AG04449 (cell line): ENCODE results near the gene KRT40.

Source experiments
- CTCF ChIA-PET: fragments of 350-600 bp; formaldehyde crosslinking; extraction: SDS; loops from one replicate; lab custom pipeline; 2021; ENCODE audit warnings: antibody characterized with exemption; lab: Yijun Ruan, JAX
- POLR2A ChIA-PET: fragments of 400-600, 350-600 bp; formaldehyde crosslinking; extraction: SDS; loops from one replicate; lab custom pipeline; 2020; ENCODE audit warnings: antibody characterized with exemption, inconsistent platforms; lab: Yijun Ruan, JAX
- DNase-seq: peaks from one replicate; pipeline ENCODE4 v3.0.0-alpha.2; 2010; ENCODE audit warnings: low read depth, low spot score
- H3K4me3 ChIP-seq: 2 replicates; pipeline ENCODE4 v1.5.1; 2011; ENCODE audit warnings: low read depth, mild to moderate bottlenecking, control low read depth, low read length
- TF ChIP-seq, protein P1 (sequence below): IDR thresholded peaks from one replicate; pipeline ENCODE4 v1.5.1; 2011; ENCODE audit warnings: mild to moderate bottlenecking, moderate library complexity, low read length, control low read depth, inconsistent platforms; ENCODE audit not compliant: insufficient read depth; ENCODE audit errors: missing control alignments

KRT40 gene

DNA sequence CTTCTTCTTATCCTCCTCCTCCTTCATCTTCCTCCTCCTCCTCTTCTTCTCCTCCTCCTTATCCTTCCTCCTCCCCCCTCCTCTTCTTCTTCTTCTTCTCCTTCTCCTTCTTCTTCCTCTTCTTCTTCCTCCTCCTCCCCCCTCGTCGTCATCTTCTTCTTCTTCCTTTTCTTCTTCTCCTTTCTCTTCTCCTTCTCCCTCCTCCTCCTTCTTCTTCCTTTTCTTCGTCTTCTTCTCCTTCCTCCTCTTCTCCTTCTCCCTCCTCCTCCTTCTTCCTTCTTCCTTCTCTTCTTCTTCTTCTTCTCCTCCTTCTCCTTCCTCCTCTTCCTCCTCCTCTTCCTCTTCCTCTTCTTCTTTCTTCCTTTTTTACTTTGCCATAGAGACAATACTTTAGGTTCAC lies 41.6 kb downstream of the KRT40 start:
- H3K4me3 ChIP-seq: no peak overlapping the region
- TF ChIP-seq, protein P1, sequence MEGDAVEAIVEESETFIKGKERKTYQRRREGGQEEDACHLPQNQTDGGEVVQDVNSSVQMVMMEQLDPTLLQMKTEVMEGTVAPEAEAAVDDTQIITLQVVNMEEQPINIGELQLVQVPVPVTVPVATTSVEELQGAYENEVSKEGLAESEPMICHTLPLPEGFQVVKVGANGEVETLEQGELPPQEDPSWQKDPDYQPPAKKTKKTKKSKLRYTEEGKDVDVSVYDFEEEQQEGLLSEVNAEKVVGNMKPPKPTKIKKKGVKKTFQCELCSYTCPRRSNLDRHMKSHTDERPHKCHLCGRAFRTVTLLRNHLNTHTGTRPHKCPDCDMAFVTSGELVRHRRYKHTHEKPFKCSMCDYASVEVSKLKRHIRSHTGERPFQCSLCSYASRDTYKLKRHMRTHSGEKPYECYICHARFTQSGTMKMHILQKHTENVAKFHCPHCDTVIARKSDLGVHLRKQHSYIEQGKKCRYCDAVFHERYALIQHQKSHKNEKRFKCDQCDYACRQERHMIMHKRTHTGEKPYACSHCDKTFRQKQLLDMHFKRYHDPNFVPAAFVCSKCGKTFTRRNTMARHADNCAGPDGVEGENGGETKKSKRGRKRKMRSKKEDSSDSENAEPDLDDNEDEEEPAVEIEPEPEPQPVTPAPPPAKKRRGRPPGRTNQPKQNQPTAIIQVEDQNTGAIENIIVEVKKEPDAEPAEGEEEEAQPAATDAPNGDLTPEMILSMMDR: no peak
- POLR2A ChIA-PET: no interaction called here
- CTCF ChIA-PET: no interaction called here
- no peak for DNase-seq

DNA sequence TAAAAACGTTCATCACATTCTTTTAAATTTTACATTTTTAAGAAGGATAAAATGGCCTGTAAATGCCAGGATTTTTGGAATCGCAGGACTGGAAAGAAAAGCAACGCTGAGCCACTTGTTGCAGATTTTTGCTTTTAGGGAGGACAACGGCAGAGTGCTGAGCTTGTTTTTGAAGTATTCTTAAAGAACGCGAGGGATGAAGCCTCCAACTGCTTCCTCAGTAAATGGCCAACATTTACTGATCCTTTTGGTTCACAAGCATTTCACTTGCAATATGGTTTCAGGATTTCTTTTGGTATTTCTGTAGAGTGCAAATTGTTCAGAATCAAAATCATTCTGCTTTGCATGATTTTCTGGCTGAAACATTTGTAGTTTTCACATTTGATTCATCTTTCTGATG lies 43.9 kb downstream of the KRT40 start:
- CTCF ChIA-PET: no interaction called here
- POLR2A ChIA-PET: no interaction called here
- no peak for DNase-seq
- H3K4me3 ChIP-seq: no peak overlapping the region
- TF ChIP-seq, protein P1: no peak

DNA sequence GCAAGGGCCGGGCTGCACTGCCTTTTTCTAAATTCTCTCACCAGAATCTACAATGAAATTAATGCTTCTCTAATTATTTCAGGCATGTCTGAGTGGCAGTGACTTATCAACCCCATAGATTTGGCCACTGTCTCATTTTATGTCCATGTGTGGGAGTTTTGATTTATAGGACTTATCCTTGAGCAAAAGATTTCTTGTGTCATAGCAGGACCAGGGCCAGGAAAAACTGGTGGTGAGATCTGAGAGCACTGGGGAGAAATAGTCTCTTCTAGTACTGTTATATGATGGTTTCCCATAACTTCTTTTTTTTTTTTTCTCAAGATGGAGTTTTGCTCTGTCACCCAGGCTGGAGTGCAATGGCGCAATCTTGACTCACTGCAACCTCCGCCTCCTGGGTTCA lies 45.1 kb downstream of the KRT40 start:
- ChIA-PET POLR2A (no interaction called here), CTCF (no interaction called here)
- H3K4me3 ChIP-seq: no peak overlapping the region
- TF ChIP-seq, protein P1: no peak
- peak; percentile 37 for DNase-seq

DNA sequence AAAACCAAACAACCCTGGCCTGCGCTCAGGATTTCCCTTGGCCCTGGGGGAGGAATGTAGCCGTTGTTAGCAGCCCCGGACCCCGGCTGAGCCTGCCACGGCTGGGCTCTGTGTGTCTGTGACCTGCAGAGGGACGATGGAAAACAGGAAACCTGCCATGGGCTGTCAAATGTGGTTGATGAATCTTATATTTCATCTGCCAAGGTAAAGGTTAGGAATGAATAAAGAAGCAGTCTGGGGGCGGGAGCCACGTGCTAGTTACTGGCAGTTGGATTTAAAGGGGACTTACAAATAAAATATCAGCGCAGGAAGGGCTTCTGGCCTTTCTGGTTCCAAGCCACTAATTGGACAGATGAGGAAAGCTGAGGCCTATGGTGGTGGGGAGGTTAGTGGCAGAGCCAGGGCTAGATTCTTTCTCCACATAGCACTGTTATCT lies 46.7 kb downstream of the KRT40 start, which contains the start of gene KRT23:
TSS of gene KRT23 (minus strand) at position 263 of the 436 bp plus-strand sequence. CDS start 1,043 bp downstream, outside the sequence.
- no peak within 1 kb of the TSS for H3K4me3 ChIP-seq
- POLR2A ChIA-PET: no interaction called here
- CTCF ChIA-PET: no interaction called here
- DNase-seq: no peak
- TF ChIP-seq, protein P1: no peak

DNA sequence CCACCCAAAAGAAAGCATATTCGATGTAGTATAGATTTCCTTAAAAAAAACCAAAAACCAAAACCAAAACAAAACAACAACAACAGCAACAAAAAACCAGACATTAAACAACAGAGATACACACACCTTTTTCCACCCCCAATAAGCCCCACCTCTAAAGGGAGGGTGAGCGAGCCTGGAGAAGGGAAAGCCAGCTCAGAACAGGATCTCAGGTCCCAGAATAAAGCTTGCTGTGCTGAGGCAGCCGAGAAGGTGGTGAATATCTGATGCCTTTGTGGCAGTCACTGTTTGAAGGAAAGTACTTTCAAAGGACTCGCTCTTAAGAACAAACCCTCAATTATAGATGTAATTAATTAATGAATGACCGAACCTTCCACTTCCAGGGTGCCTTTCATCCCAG lies 47.1 kb downstream of the KRT40 start:
- POLR2A ChIA-PET: no interaction called here
- DNase-seq: no peak
- CTCF ChIA-PET: no interaction called here
- H3K4me3 ChIP-seq: no peak overlapping the region
- TF ChIP-seq, protein P1: no peak

DNA sequence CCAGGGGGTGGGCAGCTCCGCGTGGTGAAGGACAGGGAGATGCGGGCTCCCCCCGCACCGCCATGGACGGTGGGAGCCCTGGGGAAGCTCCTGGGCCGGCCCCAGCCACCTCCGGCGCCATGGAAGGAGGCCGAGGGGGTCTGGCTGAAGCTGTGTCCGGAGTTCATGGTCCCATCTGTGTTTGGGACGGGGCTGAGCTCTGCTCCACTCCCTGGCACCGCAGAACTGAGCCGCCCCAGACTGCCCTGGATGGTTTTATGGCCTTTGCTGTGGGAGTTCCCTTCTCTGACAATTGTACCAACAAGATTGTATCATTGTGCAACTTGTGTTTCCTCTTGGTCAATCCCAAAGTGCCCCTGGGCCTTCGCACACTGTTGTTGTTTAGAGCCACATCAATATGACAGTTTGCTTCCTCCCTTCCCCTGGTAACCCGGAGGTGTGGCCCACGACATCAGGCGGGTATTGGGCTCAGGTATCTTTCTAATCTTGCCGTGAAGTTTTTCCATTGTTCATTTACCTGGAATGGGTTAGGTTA lies 47.6 kb downstream of the KRT40 start:
- CTCF ChIA-PET: no interaction called here
- DNase-seq: no peak
- no peak overlapping the region for H3K4me3 ChIP-seq
- TF ChIP-seq, protein P1: no peak
- POLR2A ChIA-PET: no interaction called here
